ENCODE results near the gene PLA2G2E. TPM values are rescaled to one million over a fixed set of nuclear protein-coding genes. Genes with fewer than 3 reads are reported as not detected.

PLA2G2E gene
- total and polyA plus RNA-seq, 3 donors from 2014 or later, result not detected

DNA sequence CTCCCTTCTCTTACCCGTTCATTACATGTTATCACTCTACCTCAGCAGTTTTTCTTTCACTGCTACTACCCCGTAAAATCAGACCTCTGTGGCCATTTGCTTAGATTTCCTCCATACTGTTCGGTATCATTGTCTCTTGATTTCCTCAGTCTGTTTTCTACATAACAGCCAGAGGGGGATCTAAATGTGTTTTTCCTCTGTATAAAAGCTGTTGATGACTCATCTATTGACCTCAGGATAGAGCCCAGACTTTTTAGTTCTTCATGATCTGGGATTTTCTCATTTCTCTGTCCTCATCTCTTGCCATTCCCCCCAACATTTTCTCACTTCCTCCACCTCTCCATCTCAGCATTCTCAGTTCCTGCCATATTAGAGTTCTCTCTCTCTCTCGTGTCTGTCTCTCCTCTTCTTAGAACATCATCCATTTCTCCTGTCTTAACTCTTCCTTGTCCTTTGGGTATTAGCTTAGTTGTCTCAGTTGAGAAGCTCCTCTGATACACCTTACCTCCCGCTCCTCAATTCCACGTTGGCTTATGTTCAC is 30.7 kb downstream of the PLA2G2E start:
- Histone ChIP-seq H3K27me3 (no peaks in the 10 kb centered on the region), H3K9me3 (no peaks in the 10 kb centered on the region), H3K27ac (peak overlapping the region in 1 of 2 donors; percentile 13), H3K36me3 (ENCODE audit: low read depth, missing control alignments) (no peaks in the 10 kb centered on the region), H3K4me3 (no peak overlapping the region), H3K4me1 (peaks cover 4% of the 10 kb centered on the region)
- DNase-seq, result no peak
- WGBS, 2 donors, result 81 to 83% methylated on average over 6 of the region's 6 CpGs
- intact Hi-C loops (cut with DNase I; ENCODE audit: low total_unique reads), result no loop called here
- TF ChIP-seq, protein P1, sequence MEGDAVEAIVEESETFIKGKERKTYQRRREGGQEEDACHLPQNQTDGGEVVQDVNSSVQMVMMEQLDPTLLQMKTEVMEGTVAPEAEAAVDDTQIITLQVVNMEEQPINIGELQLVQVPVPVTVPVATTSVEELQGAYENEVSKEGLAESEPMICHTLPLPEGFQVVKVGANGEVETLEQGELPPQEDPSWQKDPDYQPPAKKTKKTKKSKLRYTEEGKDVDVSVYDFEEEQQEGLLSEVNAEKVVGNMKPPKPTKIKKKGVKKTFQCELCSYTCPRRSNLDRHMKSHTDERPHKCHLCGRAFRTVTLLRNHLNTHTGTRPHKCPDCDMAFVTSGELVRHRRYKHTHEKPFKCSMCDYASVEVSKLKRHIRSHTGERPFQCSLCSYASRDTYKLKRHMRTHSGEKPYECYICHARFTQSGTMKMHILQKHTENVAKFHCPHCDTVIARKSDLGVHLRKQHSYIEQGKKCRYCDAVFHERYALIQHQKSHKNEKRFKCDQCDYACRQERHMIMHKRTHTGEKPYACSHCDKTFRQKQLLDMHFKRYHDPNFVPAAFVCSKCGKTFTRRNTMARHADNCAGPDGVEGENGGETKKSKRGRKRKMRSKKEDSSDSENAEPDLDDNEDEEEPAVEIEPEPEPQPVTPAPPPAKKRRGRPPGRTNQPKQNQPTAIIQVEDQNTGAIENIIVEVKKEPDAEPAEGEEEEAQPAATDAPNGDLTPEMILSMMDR (IDR thresholded peaks at IDR 0.05), result no peak
- no peak for TF ChIP-seq POLR2A (IDR thresholded peaks at IDR 0.05)

DNA sequence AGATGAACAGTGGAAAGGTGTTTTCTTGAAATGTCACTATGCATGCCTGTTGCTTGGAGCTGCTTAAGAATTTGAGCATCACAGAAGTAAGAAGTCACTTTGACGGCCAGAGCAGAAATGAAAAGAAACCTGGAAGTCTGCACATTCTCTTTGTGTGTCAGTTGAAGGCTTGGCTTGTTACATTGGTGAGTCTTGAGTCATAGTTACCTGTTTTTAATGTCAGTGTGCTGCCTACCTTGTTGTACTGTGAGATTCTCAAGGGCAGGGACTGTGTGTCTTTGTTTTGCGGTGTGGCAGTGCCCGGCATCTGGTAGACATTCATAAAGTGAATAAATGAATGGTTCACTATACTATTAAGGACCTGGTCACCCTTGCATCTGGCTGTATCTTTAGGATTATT is 31.3 kb downstream of the PLA2G2E start:
- H3K9me3 ChIP-seq, result no peaks in the 10 kb centered on the region
- peaks cover 4% of the 10 kb centered on the region for H3K4me1 ChIP-seq
- peak overlapping the region in 1 of 2 donors; percentile 13 for H3K27ac ChIP-seq
- no peak overlapping the region for H3K4me3 ChIP-seq
- intact Hi-C loops (cut with DNase I; ENCODE audit: low total_unique reads), result no loop called here
- no peak for DNase-seq
- TF ChIP-seq, protein P1 (IDR thresholded peaks at IDR 0.05), result no peak
- TF ChIP-seq POLR2A (IDR thresholded peaks at IDR 0.05), result no peak
- no peaks in the 10 kb centered on the region for H3K36me3 ChIP-seq (ENCODE audit: low read depth, missing control alignments)
- no peaks in the 10 kb centered on the region for H3K27me3 ChIP-seq
- 87 to 92% methylated on average over 3 of the region's 3 CpGs for WGBS, 2 donors

DNA sequence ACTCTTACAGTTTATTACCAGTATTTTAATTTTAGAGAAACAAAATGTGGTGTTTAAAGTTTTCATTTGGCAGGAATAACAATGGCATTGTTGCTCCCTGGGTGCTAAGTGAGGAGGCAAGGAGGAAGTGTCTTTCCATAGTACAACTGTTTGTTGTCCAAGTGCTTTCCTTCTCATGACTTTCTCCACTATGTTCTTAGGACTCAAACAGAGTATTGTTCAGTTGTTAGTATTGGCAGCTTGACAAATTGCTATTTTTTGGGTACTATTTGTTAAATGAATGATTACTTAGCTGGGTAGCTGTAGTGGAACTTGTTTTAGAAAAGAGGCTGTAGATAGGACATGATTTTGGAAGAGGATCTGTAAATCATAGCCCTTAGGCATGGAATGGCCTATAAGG is 33.8 kb downstream of the PLA2G2E start:
- H3K4me3 ChIP-seq, result no peak overlapping the region
- intact Hi-C loops (cut with DNase I; ENCODE audit: low total_unique reads), result no loop called here
- DNase-seq, result no peak
- H3K4me1 ChIP-seq, result peaks cover 4% of the 10 kb centered on the region
- no peaks in the 10 kb centered on the region for H3K9me3 ChIP-seq
- no peaks in the 10 kb centered on the region for H3K36me3 ChIP-seq (ENCODE audit: low read depth, missing control alignments)
- peak overlapping the region; percentile 11 to 48 for H3K27ac ChIP-seq
- no peaks in the 10 kb centered on the region for H3K27me3 ChIP-seq
- no peak for TF ChIP-seq POLR2A (IDR thresholded peaks at IDR 0.05)
- TF ChIP-seq, protein P1 (IDR thresholded peaks at IDR 0.05), result no peak

DNA sequence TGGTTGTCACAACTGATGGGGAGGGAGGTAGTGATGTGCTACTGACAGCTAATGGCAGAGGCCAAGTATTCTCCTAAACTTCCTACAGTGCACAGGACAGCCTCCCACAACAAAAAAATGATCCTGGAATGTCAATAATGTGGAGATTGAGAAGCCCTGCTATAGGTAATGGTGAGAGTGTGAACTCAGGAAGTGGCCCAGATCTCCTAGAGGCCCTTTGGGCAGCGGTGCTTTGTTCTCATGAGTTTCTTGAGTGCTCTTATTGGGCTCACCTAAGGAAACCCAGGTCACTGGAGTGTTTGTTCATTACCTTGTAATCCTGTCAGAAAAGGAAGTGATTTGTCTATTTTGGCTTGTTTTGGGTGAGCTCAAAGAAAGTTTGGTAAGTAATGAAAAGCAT is 35.3 kb downstream of the PLA2G2E start:
- no peak overlapping the region for H3K4me3 ChIP-seq
- H3K9me3 ChIP-seq, result no peaks in the 10 kb centered on the region
- no peaks in the 10 kb centered on the region for H3K36me3 ChIP-seq (ENCODE audit: low read depth, missing control alignments)
- no peaks in the 10 kb centered on the region for H3K27me3 ChIP-seq
- TF ChIP-seq, protein P1 (IDR thresholded peaks at IDR 0.05), result no peak
- TF ChIP-seq POLR2A (IDR thresholded peaks at IDR 0.05), result no peak
- peaks cover 14% of the 10 kb centered on the region for H3K4me1 ChIP-seq
- intact Hi-C loops (cut with DNase I; ENCODE audit: low total_unique reads), result no loop called here
- DNase-seq, result no peak
- 95 to 100% methylated on average over 1 of the region's 1 CpG for WGBS, 2 donors
- no peak overlapping the region for H3K27ac ChIP-seq

DNA sequence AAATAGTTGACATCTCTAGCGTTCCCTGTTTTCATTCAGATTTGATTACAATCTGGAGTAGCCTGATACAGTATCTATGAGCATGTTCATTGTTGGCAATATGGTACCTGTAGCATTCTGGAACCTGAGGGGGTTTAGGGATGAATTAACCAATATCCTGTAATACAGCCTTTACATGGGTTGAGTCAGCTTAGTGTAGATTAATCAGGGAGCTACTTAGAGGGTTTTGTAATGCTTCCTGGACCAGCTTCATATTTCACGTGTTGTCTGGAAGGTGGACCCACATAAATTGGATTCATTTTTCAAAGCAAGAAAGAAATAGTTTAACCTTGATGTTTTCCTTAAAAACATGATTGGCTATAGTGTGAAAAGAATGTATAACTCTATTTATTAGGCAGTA is 37.6 kb downstream of the PLA2G2E start:
- no peak for TF ChIP-seq POLR2A (IDR thresholded peaks at IDR 0.05)
- TF ChIP-seq, protein P1 (IDR thresholded peaks at IDR 0.05), result no peak

More for the DNA sequence above, 37.6 kb downstream of the PLA2G2E start:
- intact Hi-C loops (cut with DNase I; ENCODE audit: low total_unique reads), result no loop called here
- Histone ChIP-seq H3K36me3 (ENCODE audit: low read depth, missing control alignments) (no peaks in the 10 kb centered on the region), H3K27me3 (no peaks in the 10 kb centered on the region), H3K4me3 (no peak overlapping the region), H3K4me1 (peaks cover 15% of the 10 kb centered on the region), H3K27ac (no peak overlapping the region), H3K9me3 (no peaks in the 10 kb centered on the region)
- no peak for DNase-seq
- 76 to 79% methylated on average over 2 of the region's 2 CpGs for WGBS, 2 donors
